ENCODE results near the gene AGBL3. TPM values are rescaled to one million over a fixed set of nuclear protein-coding genes. Genes with fewer than 3 reads are reported as not detected.

Gene AGBL3
- total and polyA plus RNA-seq, 4 donors, result 0.67 to 3.1 (median 1.8) TPM

DNA sequence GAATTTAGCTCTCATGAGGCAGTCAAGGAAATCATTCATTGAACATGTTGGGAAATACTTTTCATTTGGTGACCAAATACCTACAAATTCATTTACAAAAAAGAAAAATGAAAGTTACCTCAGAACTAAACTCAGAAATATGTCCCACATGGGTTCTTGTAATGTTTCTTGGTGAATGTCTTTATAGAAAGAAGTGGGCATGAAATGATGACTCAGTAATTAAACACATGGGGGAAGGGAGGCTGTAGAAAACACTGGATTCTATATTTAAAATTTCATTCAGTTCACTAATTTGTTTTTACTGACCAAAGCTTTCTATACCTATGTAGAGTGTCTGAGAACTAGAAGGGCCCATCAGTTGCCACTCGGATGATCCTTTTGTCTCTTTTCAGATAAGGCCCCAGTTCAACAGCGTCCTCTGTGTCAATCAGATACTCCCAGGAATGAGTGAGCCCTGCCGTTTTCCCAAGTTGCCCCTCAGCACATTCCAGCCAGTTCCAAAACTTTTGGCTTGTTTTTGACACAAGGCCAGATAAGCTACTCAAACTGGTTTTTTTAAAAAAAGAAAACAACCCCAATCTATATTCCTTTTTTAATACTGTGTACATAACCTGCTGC lies 49.3 kb upstream of the AGBL3 start:
- H3K27me3 ChIP-seq (ENCODE audit: control insufficient read depth in 4 of 4, insufficient read depth in 4 of 4, low read length in 3 of 4), result no peaks in the 10 kb centered on the region
- no peak for TF ChIP-seq EGR1 (IDR thresholded peaks at IDR 0.05; ENCODE audit: low read depth in 2 of 2)
- TF ChIP-seq RXRA (IDR thresholded peaks at IDR 0.05), result no peak
- 74% methylated on average over 3 of the region's 3 CpGs for WGBS
- no peak overlapping the region for H3K27ac ChIP-seq (ENCODE audit: low read depth in 1 of 2, low read length in 2 of 2)
- H3K36me3 ChIP-seq (ENCODE audit: control insufficient read depth in 4 of 4, insufficient read depth in 3 of 4, low read depth in 1 of 4, low read length in 3 of 4), result peaks cover 0 to 42% (median 27%) of the 10 kb centered on the region in 4 donors
- no peak for DNase-seq (ENCODE audit: low spot score)
- no peak overlapping the region for H3K9ac ChIP-seq (ENCODE audit: low read depth in 1 of 2, low read length in 2 of 2)
- H3K4me1 ChIP-seq (ENCODE audit: control insufficient read depth in 4 of 4, insufficient read depth in 4 of 4, low read length in 3 of 4), result peaks cover 4 to 9% (median 6%) of the 10 kb centered on the region in 4 donors
- no peak overlapping the region for H3K4me3 ChIP-seq (ENCODE audit: low read depth in 1 of 3, low read length in 3 of 3)
- no peaks in the 10 kb centered on the region for H3K9me3 ChIP-seq (ENCODE audit: control insufficient read depth in 4 of 4, low read length in 3 of 4)

DNA sequence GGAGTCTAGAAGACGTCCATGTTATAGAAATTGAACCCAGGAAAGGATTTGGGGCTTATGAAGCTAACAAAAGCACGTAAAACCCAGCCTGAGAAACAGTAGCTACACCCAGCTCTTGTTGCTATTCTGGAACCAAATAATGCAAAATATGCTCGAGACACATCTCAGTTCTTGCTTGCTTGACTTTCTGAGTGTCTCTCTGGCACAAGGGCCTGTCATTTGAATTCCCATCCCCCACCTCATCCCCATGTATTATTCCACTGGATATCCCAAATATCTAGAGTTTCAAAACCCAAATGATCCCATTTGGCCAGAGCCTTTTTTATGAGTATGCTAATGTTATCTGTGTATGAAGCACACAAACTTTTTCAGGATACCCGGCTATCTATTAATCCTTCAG lies 48.2 kb upstream of the AGBL3 start:
- Histone ChIP-seq H3K27me3 (ENCODE audit: control insufficient read depth in 4 of 4, insufficient read depth in 4 of 4, low read length in 3 of 4) (no peaks in the 10 kb centered on the region), H3K9me3 (ENCODE audit: control insufficient read depth in 4 of 4, low read length in 3 of 4) (no peaks in the 10 kb centered on the region), H3K9ac (ENCODE audit: low read depth in 1 of 2, low read length in 2 of 2) (no peak overlapping the region), H3K27ac (ENCODE audit: low read depth in 1 of 2, low read length in 2 of 2) (no peak overlapping the region), H3K4me1 (ENCODE audit: control insufficient read depth in 4 of 4, insufficient read depth in 4 of 4, low read length in 3 of 4) (peaks cover 6 to 18% (median 14%) of the 10 kb centered on the region in 4 donors), H3K4me3 (ENCODE audit: low read depth in 1 of 3, low read length in 3 of 3) (no peak overlapping the region), H3K36me3 (ENCODE audit: control insufficient read depth in 4 of 4, insufficient read depth in 3 of 4, low read depth in 1 of 4, low read length in 3 of 4) (peaks cover 0 to 34% (median 18%) of the 10 kb centered on the region in 4 donors)
- 86% methylated on average over 4 of the region's 4 CpGs for WGBS
- no peak for DNase-seq (ENCODE audit: low spot score)
- TF ChIP-seq, protein P1, sequence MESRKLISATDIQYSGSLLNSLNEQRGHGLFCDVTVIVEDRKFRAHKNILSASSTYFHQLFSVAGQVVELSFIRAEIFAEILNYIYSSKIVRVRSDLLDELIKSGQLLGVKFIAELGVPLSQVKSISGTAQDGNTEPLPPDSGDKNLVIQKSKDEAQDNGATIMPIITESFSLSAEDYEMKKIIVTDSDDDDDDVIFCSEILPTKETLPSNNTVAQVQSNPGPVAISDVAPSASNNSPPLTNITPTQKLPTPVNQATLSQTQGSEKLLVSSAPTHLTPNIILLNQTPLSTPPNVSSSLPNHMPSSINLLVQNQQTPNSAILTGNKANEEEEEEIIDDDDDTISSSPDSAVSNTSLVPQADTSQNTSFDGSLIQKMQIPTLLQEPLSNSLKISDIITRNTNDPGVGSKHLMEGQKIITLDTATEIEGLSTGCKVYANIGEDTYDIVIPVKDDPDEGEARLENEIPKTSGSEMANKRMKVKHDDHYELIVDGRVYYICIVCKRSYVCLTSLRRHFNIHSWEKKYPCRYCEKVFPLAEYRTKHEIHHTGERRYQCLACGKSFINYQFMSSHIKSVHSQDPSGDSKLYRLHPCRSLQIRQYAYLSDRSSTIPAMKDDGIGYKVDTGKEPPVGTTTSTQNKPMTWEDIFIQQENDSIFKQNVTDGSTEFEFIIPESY (IDR thresholded peaks at IDR 0.05), result no peak
- TF ChIP-seq TAF1 (conservative IDR thresholded peaks at IDR 0.05) (no peak), EGR1 (IDR thresholded peaks at IDR 0.05; ENCODE audit: low read depth in 2 of 2) (no peak), CTCF (IDR thresholded peaks at IDR 0.05; ENCODE audit: low read depth, low read length, missing input control) (no peak), HNF4G (IDR thresholded peaks at IDR 0.05) (no peak), JUND (IDR thresholded peaks at IDR 0.05) (no peak), SP1 (IDR thresholded peaks at IDR 0.05) (no peak), RAD21 (IDR thresholded peaks at IDR 0.05) (no peak)

DNA sequence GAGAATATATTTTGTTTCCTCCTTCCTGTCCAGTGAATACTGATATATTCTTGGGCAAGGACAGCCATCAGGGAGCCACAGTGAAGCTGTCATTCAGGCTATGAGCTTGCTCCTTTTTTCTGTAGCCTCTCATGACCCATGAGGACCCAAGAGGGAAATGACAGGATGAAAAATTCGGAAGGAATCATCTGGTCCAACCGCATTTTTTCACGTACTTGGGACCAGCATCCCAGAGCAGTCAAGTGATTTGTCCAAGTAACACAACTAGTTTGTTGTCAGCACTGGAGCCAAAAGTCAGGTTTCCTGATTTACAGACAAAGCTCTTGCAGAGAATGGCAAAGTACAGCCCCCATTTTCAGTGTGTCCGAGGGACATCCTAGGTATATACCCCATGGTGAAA lies 47.2 kb upstream of the AGBL3 start:
- H3K27ac ChIP-seq (ENCODE audit: low read depth in 1 of 2, low read length in 2 of 2), result no peak overlapping the region
- 89% methylated on average over 4 of the region's 4 CpGs for WGBS
- peaks cover 6 to 18% (median 16%) of the 10 kb centered on the region in 4 donors for H3K4me1 ChIP-seq (ENCODE audit: control insufficient read depth in 4 of 4, insufficient read depth in 4 of 4, low read length in 3 of 4)
- TF ChIP-seq RXRA (IDR thresholded peaks at IDR 0.05) (no peak), REST (IDR thresholded peaks at IDR 0.05) (no peak), FOXA1 (IDR thresholded peaks at IDR 0.05) (no peak), EGR1 (IDR thresholded peaks at IDR 0.05; ENCODE audit: low read depth in 2 of 2) (no peak), MAX (IDR thresholded peaks at IDR 0.05) (no peak), GABPA (IDR thresholded peaks at IDR 0.05 in 1 of 2, conservative IDR thresholded peaks at IDR 0.05 in 1 of 2) (no peak), TAF1 (conservative IDR thresholded peaks at IDR 0.05) (no peak), JUND (IDR thresholded peaks at IDR 0.05) (no peak), HNF4A (conservative IDR thresholded peaks at IDR 0.05) (no peak), CTCF (IDR thresholded peaks at IDR 0.05; ENCODE audit: low read depth, low read length, missing input control) (no peak)
- TF ChIP-seq, protein P1 (IDR thresholded peaks at IDR 0.05), result no peak

More for the DNA sequence above, 47.2 kb upstream of the AGBL3 start:
- no peak for DNase-seq (ENCODE audit: low spot score)
- Histone ChIP-seq H3K36me3 (ENCODE audit: control insufficient read depth in 4 of 4, insufficient read depth in 3 of 4, low read depth in 1 of 4, low read length in 3 of 4) (peaks cover 0 to 24% (median 12%) of the 10 kb centered on the region in 4 donors), H3K9me3 (ENCODE audit: control insufficient read depth in 4 of 4, low read length in 3 of 4) (no peaks in the 10 kb centered on the region), H3K4me3 (ENCODE audit: low read depth in 1 of 3, low read length in 3 of 3) (no peak overlapping the region), H3K27me3 (ENCODE audit: control insufficient read depth in 4 of 4, insufficient read depth in 4 of 4, low read length in 3 of 4) (no peaks in the 10 kb centered on the region), H3K9ac (ENCODE audit: low read depth in 1 of 2, low read length in 2 of 2) (no peak overlapping the region)

Measured in liver (tissue), 9 donors.